ENCODE measurements around the gene AGPAT4.

The AGPAT4 gene

DNA sequence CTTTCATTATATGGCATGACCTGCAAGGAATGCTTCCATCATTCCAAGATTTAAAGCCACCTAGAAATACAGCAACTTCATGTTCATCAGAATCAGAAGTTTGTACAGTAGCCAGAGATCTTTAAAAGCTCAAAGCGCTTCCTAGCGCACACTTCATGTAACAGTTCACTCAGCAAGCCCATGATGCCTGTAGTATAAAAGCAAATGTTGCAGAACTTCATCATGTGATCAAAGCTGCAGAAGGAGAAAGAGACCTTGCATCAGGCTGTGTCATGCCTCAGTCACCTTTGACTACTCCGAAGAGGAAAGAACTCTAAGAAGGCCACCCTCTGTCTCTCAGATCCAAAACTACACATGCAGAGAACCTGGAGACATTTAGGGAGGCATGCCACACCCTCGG is 78.5 kb downstream of the AGPAT4 start:
- Histone ChIP-seq H3K4me1 (ENCODE audit: low read length) (no peaks in the 10 kb centered on the region), H3K4me2 (ENCODE audit: low read depth, low read length) (no peak overlapping the region), H3K36me3 (replicated peaks; ENCODE audit: insufficient read depth, low read length) (no peaks in the 10 kb centered on the region), H4K20me1 (ENCODE audit: insufficient read depth, low read length) (no peaks in the 10 kb centered on the region), H3K27ac (ENCODE audit: low read length) (no peak overlapping the region), H3K4me3 (ENCODE audit: low read length) (no peak overlapping the region), H3K79me2 (ENCODE audit: low read length) (no peaks in the 10 kb centered on the region), H3K9ac (ENCODE audit: low read length) (no peak overlapping the region), H3K9me3 (replicated peaks; ENCODE audit: insufficient read depth, low read length) (no peaks in the 10 kb centered on the region), H3K9me2 (replicated peaks; ENCODE audit: insufficient read depth, low read length) (no peaks in the 10 kb centered on the region), H3K27me3 (replicated peaks; ENCODE audit: insufficient read depth, low read length) (no peaks in the 10 kb centered on the region), H2AFZ (ENCODE audit: low read length) (no peak overlapping the region), H3F3A (ENCODE audit: insufficient read depth, low read length) (no peaks in the 10 kb centered on the region)
- no peak for DNase-seq
- TF ChIP-seq, protein P1, sequence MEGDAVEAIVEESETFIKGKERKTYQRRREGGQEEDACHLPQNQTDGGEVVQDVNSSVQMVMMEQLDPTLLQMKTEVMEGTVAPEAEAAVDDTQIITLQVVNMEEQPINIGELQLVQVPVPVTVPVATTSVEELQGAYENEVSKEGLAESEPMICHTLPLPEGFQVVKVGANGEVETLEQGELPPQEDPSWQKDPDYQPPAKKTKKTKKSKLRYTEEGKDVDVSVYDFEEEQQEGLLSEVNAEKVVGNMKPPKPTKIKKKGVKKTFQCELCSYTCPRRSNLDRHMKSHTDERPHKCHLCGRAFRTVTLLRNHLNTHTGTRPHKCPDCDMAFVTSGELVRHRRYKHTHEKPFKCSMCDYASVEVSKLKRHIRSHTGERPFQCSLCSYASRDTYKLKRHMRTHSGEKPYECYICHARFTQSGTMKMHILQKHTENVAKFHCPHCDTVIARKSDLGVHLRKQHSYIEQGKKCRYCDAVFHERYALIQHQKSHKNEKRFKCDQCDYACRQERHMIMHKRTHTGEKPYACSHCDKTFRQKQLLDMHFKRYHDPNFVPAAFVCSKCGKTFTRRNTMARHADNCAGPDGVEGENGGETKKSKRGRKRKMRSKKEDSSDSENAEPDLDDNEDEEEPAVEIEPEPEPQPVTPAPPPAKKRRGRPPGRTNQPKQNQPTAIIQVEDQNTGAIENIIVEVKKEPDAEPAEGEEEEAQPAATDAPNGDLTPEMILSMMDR (IDR thresholded peaks at IDR 0.05; ENCODE audit: low read length): no peak
- TF ChIP-seq EZH2phosphoT487 (IDR thresholded peaks at IDR 0.05; ENCODE audit: low read length): no peak
- TF ChIP-seq EZH2 (optimal IDR thresholded peaks at IDR 0.05; ENCODE audit: low read depth, low read length): no peak

DNA sequence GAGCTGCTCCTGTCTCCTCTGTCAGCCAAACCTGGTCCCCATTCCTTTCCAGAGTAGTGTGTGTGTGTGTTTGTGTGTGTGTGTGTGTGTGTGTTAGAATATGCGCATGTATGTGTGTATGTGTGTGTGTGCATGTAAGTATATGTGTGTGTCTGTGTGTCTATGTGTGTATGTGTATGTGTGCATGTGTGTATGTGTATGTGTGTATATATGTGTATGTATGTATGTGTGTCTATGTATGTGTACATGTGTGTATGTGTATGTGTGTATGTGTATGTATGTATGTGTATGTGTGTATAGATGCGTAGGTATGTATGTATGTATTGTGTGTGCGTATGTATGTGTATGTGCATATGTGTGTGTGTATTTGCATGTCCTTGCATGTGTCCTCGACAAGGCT is 79.5 kb downstream of the AGPAT4 start:
- TF ChIP-seq, protein P1 (IDR thresholded peaks at IDR 0.05; ENCODE audit: low read length): no peak
- no peak for TF ChIP-seq EZH2 (optimal IDR thresholded peaks at IDR 0.05; ENCODE audit: low read depth, low read length)
- no peak for TF ChIP-seq EZH2phosphoT487 (IDR thresholded peaks at IDR 0.05; ENCODE audit: low read length)
- Histone ChIP-seq H3K79me2 (ENCODE audit: low read length) (no peaks in the 10 kb centered on the region), H3K27me3 (replicated peaks; ENCODE audit: insufficient read depth, low read length) (no peaks in the 10 kb centered on the region), H3K4me3 (ENCODE audit: low read length) (no peak overlapping the region), H3K4me2 (ENCODE audit: low read depth, low read length) (no peak overlapping the region), H3K9me2 (replicated peaks; ENCODE audit: insufficient read depth, low read length) (no peaks in the 10 kb centered on the region), H3K27ac (ENCODE audit: low read length) (no peak overlapping the region), H3K36me3 (replicated peaks; ENCODE audit: insufficient read depth, low read length) (no peaks in the 10 kb centered on the region), H3K4me1 (ENCODE audit: low read length) (no peaks in the 10 kb centered on the region), H4K20me1 (ENCODE audit: insufficient read depth, low read length) (no peaks in the 10 kb centered on the region), H3K9me3 (replicated peaks; ENCODE audit: insufficient read depth, low read length) (no peaks in the 10 kb centered on the region), H2AFZ (ENCODE audit: low read length) (no peak overlapping the region), H3F3A (ENCODE audit: insufficient read depth, low read length) (no peaks in the 10 kb centered on the region), H3K9ac (ENCODE audit: low read length) (no peak overlapping the region)
- DNase-seq: no peak

DNA sequence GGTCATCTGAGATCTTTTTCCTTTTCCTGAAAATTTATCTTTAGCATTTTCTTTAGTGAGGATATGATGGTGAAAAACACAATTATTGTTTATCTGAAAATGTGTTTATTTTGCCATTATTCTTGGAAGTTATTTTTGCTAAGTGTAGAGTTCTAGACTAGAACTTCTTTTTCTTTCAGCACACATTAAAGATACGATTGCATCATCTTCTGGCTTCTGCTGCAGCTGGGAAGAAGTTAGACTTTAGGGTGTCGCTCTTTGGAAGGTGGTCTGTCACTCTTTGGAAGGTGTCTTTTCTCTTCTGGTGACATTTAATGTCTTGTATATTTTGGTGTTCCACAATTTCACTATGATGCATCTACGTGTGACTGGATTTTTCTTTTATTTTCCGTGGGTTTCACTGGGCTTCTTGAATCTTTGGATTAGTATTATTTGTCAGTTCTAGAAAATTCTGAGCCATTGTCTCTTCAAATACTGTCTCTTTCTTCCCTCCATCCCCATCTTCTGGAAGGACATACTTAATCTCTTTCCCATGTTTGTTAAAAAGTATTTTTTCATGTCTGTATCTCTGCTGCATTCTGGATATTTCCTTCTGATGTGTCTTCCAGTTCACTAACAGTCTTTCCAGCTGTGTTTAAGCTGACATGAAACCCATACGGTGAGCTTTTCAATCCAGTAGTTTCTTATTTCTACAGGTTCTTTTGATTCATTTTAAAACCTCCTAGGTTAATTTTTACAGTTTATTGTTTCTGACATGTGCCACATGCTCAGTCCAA is 81.0 kb downstream of the AGPAT4 start:
- no peak for DNase-seq
- no peaks in the 10 kb centered on the region for H3F3A ChIP-seq (ENCODE audit: insufficient read depth, low read length)
- no peak overlapping the region for H3K4me3 ChIP-seq (ENCODE audit: low read length)
- H3K27ac ChIP-seq (ENCODE audit: low read length): no peak overlapping the region
- no peaks in the 10 kb centered on the region for H3K27me3 ChIP-seq (replicated peaks; ENCODE audit: insufficient read depth, low read length)
- TF ChIP-seq, protein P1 (IDR thresholded peaks at IDR 0.05; ENCODE audit: low read length): no peak
- H4K20me1 ChIP-seq (ENCODE audit: insufficient read depth, low read length): no peaks in the 10 kb centered on the region
- no peaks in the 10 kb centered on the region for H3K4me1 ChIP-seq (ENCODE audit: low read length)
- no peaks in the 10 kb centered on the region for H3K9me2 ChIP-seq (replicated peaks; ENCODE audit: insufficient read depth, low read length)
- no peaks in the 10 kb centered on the region for H3K36me3 ChIP-seq (replicated peaks; ENCODE audit: insufficient read depth, low read length)
- no peak overlapping the region for H3K9ac ChIP-seq (ENCODE audit: low read length)
- no peaks in the 10 kb centered on the region for H3K79me2 ChIP-seq (ENCODE audit: low read length)
- no peaks in the 10 kb centered on the region for H3K9me3 ChIP-seq (replicated peaks; ENCODE audit: insufficient read depth, low read length)
- H3K4me2 ChIP-seq (ENCODE audit: low read depth, low read length): no peak overlapping the region
- no peak overlapping the region for H2AFZ ChIP-seq (ENCODE audit: low read length)
